GM12864 (cell line): ENCODE measurements around the gene DLX4.

ENCODE experiments used
- DNase-seq: peaks from one replicate; pipeline ENCODE4 v3.0.0-alpha.2; 2011; ENCODE audit warnings: low read depth
- H3K4me3 ChIP-seq: 2 replicates; pipeline ENCODE4 v1.5.1; 2011; ENCODE audit warnings: mild to moderate bottlenecking, low read depth, low read length, control low read depth
- TF ChIP-seq, protein P1 (sequence below): IDR thresholded peaks from 2 replicates; pipeline ENCODE4 v1.5.1; 2011; ENCODE audit warnings: low read depth, mild to moderate bottlenecking, moderate library complexity, low read length, control low read depth, inconsistent platforms; ENCODE audit errors: missing control alignments

Gene DLX4

GRCh38 chr17:49986396-49987289 is 17.7 kb downstream of the DLX4 start:
- TF ChIP-seq, protein P1, sequence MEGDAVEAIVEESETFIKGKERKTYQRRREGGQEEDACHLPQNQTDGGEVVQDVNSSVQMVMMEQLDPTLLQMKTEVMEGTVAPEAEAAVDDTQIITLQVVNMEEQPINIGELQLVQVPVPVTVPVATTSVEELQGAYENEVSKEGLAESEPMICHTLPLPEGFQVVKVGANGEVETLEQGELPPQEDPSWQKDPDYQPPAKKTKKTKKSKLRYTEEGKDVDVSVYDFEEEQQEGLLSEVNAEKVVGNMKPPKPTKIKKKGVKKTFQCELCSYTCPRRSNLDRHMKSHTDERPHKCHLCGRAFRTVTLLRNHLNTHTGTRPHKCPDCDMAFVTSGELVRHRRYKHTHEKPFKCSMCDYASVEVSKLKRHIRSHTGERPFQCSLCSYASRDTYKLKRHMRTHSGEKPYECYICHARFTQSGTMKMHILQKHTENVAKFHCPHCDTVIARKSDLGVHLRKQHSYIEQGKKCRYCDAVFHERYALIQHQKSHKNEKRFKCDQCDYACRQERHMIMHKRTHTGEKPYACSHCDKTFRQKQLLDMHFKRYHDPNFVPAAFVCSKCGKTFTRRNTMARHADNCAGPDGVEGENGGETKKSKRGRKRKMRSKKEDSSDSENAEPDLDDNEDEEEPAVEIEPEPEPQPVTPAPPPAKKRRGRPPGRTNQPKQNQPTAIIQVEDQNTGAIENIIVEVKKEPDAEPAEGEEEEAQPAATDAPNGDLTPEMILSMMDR, result no peak
- no peak for DNase-seq
- H3K4me3 ChIP-seq, result no peak overlapping the region

DNA sequence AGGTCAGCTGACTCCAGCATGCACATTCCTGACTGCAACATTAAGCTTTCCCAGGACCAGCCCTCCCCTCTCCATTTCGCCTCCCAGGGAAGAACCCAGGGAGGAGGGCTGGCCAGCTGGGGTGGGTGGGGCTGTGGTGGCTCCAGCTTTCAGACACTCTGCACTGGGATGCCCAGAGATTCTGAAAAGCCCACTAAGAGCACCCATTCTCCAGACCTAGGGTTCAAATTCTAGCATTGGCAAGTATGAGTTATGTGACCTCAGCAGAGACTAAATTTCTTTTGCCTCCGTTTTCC is 18.2 kb downstream of the DLX4 start:
- DNase-seq, result no peak
- TF ChIP-seq, protein P1, result no peak
- H3K4me3 ChIP-seq, result no peak overlapping the region

GRCh38 chr17:49987681-49988441 is 18.9 kb downstream of the DLX4 start:
- TF ChIP-seq, protein P1, result no peak
- no peak for DNase-seq
- no peak overlapping the region for H3K4me3 ChIP-seq

GRCh38 chr17:49989518-49989880 is 20.5 kb downstream of the DLX4 start:
- TF ChIP-seq, protein P1, result no peak
- no peak overlapping the region for H3K4me3 ChIP-seq
- no peak for DNase-seq

- no peak for DNase-seq
- TF ChIP-seq, protein P1, result no peak
- H3K4me3 ChIP-seq, result no peak overlapping the region
These were observed 21.3 kb downstream of the DLX4 start for GRCh38 chr17:49990331-49990730.

GRCh38 chr17:49990921-49991320 is 21.9 kb downstream of the DLX4 start:
- TF ChIP-seq, protein P1, result no peak
- no peak for DNase-seq
- no peak overlapping the region for H3K4me3 ChIP-seq

GRCh38 chr17:49991409-49991808 is 22.4 kb downstream of the DLX4 start:
- no peak overlapping the region for H3K4me3 ChIP-seq
- TF ChIP-seq, protein P1, result no peak

More at GRCh38 chr17:49991409-49991808, 22.4 kb downstream of the DLX4 start:
- DNase-seq, result no peak
